HS-27A (cell line): ENCODE measurements around the gene RRBP1.

Experiments
- DNase-seq: peaks from one replicate; pipeline ENCODE4 v3.0.0-alpha.2; 2012; ENCODE audit warnings: low read depth, missing footprints

The RRBP1 gene

GRCh38 chr20:17647391-17648314, 34.4 kb downstream of the RRBP1 start:
- no peak for DNase-seq

GRCh38 chr20:17646961-17647301, 35.1 kb downstream of the RRBP1 start:
- DNase-seq: no peak

GRCh38 chr20:17646209-17646960, 35.7 kb downstream of the RRBP1 start:
- no peak for DNase-seq

- no peak for DNase-seq
These were observed 36.4 kb downstream of the RRBP1 start for GRCh38 chr20:17645546-17646208.

- DNase-seq: no peak
These were observed 37.0 kb downstream of the RRBP1 start for GRCh38 chr20:17645010-17645409.

GRCh38 chr20:17644451-17644850, 37.6 kb downstream of the RRBP1 start:
- no peak for DNase-seq

- DNase-seq: no peak
These were observed 38.4 kb downstream of the RRBP1 start for GRCh38 chr20:17643531-17644188.

GRCh38 chr20:17642404-17643269, 39.4 kb downstream of the RRBP1 start:
- no peak for DNase-seq

- no peak for DNase-seq
These were observed 40.0 kb downstream of the RRBP1 start for GRCh38 chr20:17641993-17642392.

- no peak for DNase-seq
These were observed 40.5 kb downstream of the RRBP1 start for GRCh38 chr20:17641520-17641964.

- no peak for DNase-seq
These were observed 41.1 kb downstream of the RRBP1 start for GRCh38 chr20:17640875-17641378.

- DNase-seq: no peak
These were observed 41.7 kb downstream of the RRBP1 start for GRCh38 chr20:17640146-17640874.

GRCh38 chr20:17638835-17639407, 43.1 kb downstream of the RRBP1 start:
- no peak for DNase-seq

GRCh38 chr20:17637985-17638640, 43.9 kb downstream of the RRBP1 start:
- DNase-seq: no peak

GRCh38 chr20:17637413-17637780, 44.6 kb downstream of the RRBP1 start:
- DNase-seq: no peak

- no peak for DNase-seq
These were observed 45.3 kb downstream of the RRBP1 start for GRCh38 chr20:17636523-17637412.

GRCh38 chr20:17635332-17636244, 46.5 kb downstream of the RRBP1 start:
- no peak for DNase-seq
